Measurements from ENCODE around the gene HSPA12B.
"Not testable (repeated sequence)": the region's sequence is repeated elsewhere in the genome, so short reads cannot be mapped to it uniquely, and the experiment has no call there.

Gene HSPA12B

DNA sequence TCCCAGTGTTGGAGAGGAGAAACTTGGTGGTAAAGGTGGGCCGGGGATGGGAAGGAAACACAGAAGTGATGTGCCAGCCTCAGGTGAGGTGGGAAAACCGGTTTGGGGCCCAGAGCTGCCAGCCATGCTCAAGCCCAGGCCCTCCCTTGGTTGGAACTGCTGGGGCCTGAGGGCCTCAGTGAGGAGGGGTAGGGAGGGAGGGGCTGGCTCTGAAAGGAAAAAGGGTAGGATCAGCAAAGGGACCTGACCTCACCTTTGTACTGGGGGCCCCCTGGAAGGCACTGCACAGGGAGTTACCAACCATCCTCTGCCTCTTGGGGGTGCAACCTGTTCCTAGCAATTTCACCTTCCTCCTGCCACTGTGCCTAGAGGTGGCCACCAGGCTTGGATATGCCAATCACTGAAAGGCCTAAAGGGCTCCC, 50.6 kb downstream of the HSPA12B start:
- Histone ChIP-seq H3K4me3 (ENCODE audit: low read length) (no peak overlapping the region), H3K9me3 (ENCODE audit: control insufficient read depth, low read length) (no peaks in the 10 kb centered on the region), H3K36me3 (ENCODE audit: control insufficient read depth, insufficient read depth, low read length) (no peaks in the 10 kb centered on the region), H3K27me3 (ENCODE audit: control insufficient read depth, insufficient read depth, low read length) (peaks cover 17% of the 10 kb centered on the region), H3K9ac (ENCODE audit: low read length) (no peak overlapping the region), H3K4me1 (ENCODE audit: control insufficient read depth, insufficient read depth, low read length) (peaks cover 42% of the 10 kb centered on the region)

GRCh38 chr20:3783511-3784195, 51.2 kb downstream of the HSPA12B start:
- peaks cover 39% of the 10 kb centered on the region for H3K4me1 ChIP-seq (ENCODE audit: control insufficient read depth, insufficient read depth, low read length)
- no peaks in the 10 kb centered on the region for H3K36me3 ChIP-seq (ENCODE audit: control insufficient read depth, insufficient read depth, low read length)
- H3K9ac ChIP-seq (ENCODE audit: low read length) = no peak overlapping the region
- H3K27me3 ChIP-seq (ENCODE audit: control insufficient read depth, insufficient read depth, low read length) = peaks cover 11% of the 10 kb centered on the region
- no peaks in the 10 kb centered on the region for H3K9me3 ChIP-seq (ENCODE audit: control insufficient read depth, low read length)
- no peak overlapping the region for H3K4me3 ChIP-seq (ENCODE audit: low read length)

GRCh38 chr20:3784216-3784853, 51.9 kb downstream of the HSPA12B start:
- Histone ChIP-seq H3K4me1 (ENCODE audit: control insufficient read depth, insufficient read depth, low read length) (peaks cover 42% of the 10 kb centered on the region), H3K4me3 (ENCODE audit: low read length) (no peak overlapping the region), H3K9ac (ENCODE audit: low read length) (no peak overlapping the region)

GRCh38 chr20:3784863-3785239, 52.4 kb downstream of the HSPA12B start:
- Histone ChIP-seq H3K36me3 (ENCODE audit: control insufficient read depth, insufficient read depth, low read length) (no peaks in the 10 kb centered on the region), H3K9ac (ENCODE audit: low read length) (peak overlapping the region; percentile 51), H3K9me3 (ENCODE audit: control insufficient read depth, low read length) (no peaks in the 10 kb centered on the region), H3K4me1 (ENCODE audit: control insufficient read depth, insufficient read depth, low read length) (peaks cover 42% of the 10 kb centered on the region), H3K4me3 (ENCODE audit: low read length) (peak overlapping the region; percentile 6), H3K27me3 (ENCODE audit: control insufficient read depth, insufficient read depth, low read length) (no peaks in the 10 kb centered on the region)

More at GRCh38 chr20:3784216-3784853, 51.9 kb downstream of the HSPA12B start:
- no peaks in the 10 kb centered on the region for H3K36me3 ChIP-seq (ENCODE audit: control insufficient read depth, insufficient read depth, low read length)
- no peaks in the 10 kb centered on the region for H3K9me3 ChIP-seq (ENCODE audit: control insufficient read depth, low read length)
- H3K27me3 ChIP-seq (ENCODE audit: control insufficient read depth, insufficient read depth, low read length) = peaks cover 4% of the 10 kb centered on the region

- Histone ChIP-seq H3K36me3 (ENCODE audit: control insufficient read depth, insufficient read depth, low read length) (no peaks in the 10 kb centered on the region), H3K9me3 (ENCODE audit: control insufficient read depth, low read length) (no peaks in the 10 kb centered on the region), H3K4me3 (ENCODE audit: low read length) (peak overlapping the region; percentile 6), H3K4me1 (ENCODE audit: control insufficient read depth, insufficient read depth, low read length) (peaks cover 42% of the 10 kb centered on the region), H3K9ac (ENCODE audit: low read length) (peak overlapping the region; percentile 51), H3K27me3 (ENCODE audit: control insufficient read depth, insufficient read depth, low read length) (no peaks in the 10 kb centered on the region)
Measured at GRCh38 chr20:3785240-3786125, 53.0 kb downstream of the HSPA12B start.

DNA sequence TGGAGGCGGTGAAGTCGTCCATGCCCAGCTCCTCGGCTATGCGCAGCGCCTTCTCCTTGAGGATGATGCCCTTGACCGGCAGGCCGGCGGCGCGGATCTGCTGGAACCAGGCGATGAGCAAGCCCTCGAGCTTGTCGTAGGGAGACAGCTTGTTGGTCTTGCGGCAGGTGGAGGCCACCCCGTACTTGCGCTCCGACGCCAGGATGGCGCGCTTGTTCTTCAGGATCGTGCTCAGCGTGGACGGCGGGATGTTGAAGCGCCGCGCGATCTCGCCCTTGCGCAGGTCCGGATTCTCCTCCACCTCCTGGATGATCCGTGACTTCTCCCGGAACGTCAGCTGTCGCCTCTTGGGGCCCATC, 53.6 kb downstream of the HSPA12B start:
- Histone ChIP-seq H3K36me3 (ENCODE audit: control insufficient read depth, insufficient read depth, low read length) (no peaks in the 10 kb centered on the region), H3K27me3 (ENCODE audit: control insufficient read depth, insufficient read depth, low read length) (no peaks in the 10 kb centered on the region), H3K9ac (ENCODE audit: low read length) (peak overlapping the region; percentile 51), H3K4me1 (ENCODE audit: control insufficient read depth, insufficient read depth, low read length) (peaks cover 42% of the 10 kb centered on the region), H3K9me3 (ENCODE audit: control insufficient read depth, low read length) (no peaks in the 10 kb centered on the region), H3K4me3 (ENCODE audit: low read length) (peak overlapping the region; percentile 6)

DNA sequence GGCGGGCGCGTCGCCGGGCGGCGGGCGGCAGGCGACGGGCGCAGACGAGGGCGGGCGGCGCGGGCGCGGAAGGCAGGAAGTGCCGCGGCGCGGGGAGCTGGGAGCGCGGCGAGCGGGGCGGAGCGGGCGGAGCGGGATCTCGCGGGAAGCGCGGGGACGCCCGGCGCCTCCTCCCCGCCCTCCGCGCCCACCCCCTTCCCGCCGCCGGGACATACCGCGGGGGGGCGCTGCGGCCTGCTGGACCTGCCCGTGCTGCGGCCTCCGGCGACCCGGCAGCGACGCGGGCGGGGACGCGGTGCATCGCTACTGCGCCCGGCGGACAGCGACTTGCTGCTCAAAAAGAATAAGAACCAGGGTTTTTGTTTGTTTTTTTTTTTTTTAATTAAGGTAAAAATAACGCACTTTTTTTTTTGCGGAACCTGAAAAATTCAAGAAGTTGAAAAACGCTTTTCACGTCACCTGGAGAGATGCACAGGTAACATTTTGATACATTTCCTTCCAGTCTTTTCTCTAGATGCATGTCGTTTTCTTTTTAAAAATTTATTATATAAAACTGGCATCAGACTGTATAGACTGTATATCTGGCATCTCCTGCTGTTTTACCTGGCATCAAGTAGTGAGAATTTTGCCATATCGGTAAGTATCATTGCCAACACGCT, 54.3 kb downstream of the HSPA12B start, which contains the start of gene CENPB:
Gene CENPB (minus strand): TSS at position 76 of the 659 bp plus-strand sequence. CDS start 257 bp downstream, outside the sequence.
- H3K9ac ChIP-seq (ENCODE audit: low read length) = peak within 1 kb of the TSS; percentile 51
- H3K4me1 ChIP-seq (ENCODE audit: control insufficient read depth, insufficient read depth, low read length) = peaks cover 38% of the 10 kb centered on the region
- no peaks in the 10 kb centered on the region for H3K27me3 ChIP-seq (ENCODE audit: control insufficient read depth, insufficient read depth, low read length)
- no peaks in the 10 kb centered on the region for H3K9me3 ChIP-seq (ENCODE audit: control insufficient read depth, low read length)
- peak within 1 kb of the TSS; percentile 6 for H3K4me3 ChIP-seq (ENCODE audit: low read length)
- H3K36me3 ChIP-seq (ENCODE audit: control insufficient read depth, insufficient read depth, low read length) = no peaks in the 10 kb centered on the region

DNA sequence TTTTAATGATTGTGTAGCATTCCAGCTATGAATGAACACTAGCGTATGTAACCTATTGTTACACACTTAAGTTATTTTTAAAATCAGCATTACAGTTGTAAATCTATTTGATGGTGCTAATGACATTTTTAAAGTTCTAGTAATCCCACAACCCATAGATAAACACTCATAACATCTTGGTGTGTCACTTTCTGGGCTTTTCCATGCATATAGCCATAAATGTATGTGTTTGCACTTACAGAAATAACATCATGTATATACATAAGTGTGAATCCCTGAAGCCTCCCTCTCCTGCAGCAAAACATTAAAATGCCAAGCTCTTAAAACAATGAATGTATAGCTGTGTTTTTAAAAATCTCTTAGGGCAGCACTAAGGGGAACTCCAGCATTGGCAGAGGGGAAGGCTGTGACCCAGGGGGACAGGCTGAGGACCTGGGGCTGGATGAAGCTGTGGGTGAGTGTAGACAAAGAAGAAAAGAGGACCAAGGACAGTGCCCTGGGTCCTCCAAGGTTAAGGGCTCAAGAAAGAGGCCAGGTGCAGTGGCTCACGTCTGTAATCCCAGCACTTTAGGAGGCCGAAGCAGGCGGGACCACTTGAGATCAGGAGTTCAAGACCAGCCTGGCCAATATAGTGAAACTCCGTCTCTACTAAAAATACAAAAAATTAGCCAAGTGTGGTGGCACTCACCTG, 55.0 kb downstream of the HSPA12B start:
- Histone ChIP-seq H3K9me3 (ENCODE audit: control insufficient read depth, low read length) (no peaks in the 10 kb centered on the region), H3K9ac (ENCODE audit: low read length) (peak overlapping the region; percentile 33), H3K36me3 (ENCODE audit: control insufficient read depth, insufficient read depth, low read length) (no peaks in the 10 kb centered on the region), H3K27me3 (ENCODE audit: control insufficient read depth, insufficient read depth, low read length) (no peaks in the 10 kb centered on the region), H3K4me1 (ENCODE audit: control insufficient read depth, insufficient read depth, low read length) (peaks cover 38% of the 10 kb centered on the region), H3K4me3 (ENCODE audit: low read length) (no peak overlapping the region)

- H3K9ac ChIP-seq (ENCODE audit: low read length) = no peak overlapping the region
- no peaks in the 10 kb centered on the region for H3K27me3 ChIP-seq (ENCODE audit: control insufficient read depth, insufficient read depth, low read length)
- H3K36me3 ChIP-seq (ENCODE audit: control insufficient read depth, insufficient read depth, low read length) = no peaks in the 10 kb centered on the region
- peaks cover 31% of the 10 kb centered on the region for H3K4me1 ChIP-seq (ENCODE audit: control insufficient read depth, insufficient read depth, low read length)
- no peaks in the 10 kb centered on the region for H3K9me3 ChIP-seq (ENCODE audit: control insufficient read depth, low read length)
- no peak overlapping the region for H3K4me3 ChIP-seq (ENCODE audit: low read length)
Measured at GRCh38 chr20:3788685-3789155, 56.2 kb downstream of the HSPA12B start.

DNA sequence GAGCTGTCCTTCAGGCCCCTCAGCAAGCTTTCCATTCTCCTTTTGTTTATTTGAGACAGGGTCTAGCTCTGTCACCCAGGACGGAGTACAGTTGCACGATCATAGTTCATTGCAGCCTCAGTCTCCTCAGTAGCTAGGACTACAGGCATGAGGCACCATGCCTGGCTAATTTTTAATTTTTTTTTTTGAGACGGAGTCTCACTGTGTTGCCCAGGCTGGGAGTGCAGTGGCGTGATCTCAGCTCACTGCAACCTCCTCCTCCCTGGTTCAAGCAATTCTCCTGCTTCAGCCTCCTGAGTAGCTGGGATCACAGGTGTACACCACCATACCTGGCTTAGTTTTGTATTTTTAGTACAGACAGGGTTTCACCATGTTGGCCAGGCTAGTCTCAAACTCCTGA, 56.7 kb downstream of the HSPA12B start:
- H3K4me3 ChIP-seq (ENCODE audit: low read length); H3K27me3 ChIP-seq (ENCODE audit: control insufficient read depth, insufficient read depth, low read length); H3K9me3 ChIP-seq (ENCODE audit: control insufficient read depth, low read length); H3K36me3 ChIP-seq (ENCODE audit: control insufficient read depth, insufficient read depth, low read length); H3K9ac ChIP-seq (ENCODE audit: low read length): not testable (repeated sequence)
- H3K4me1 ChIP-seq (ENCODE audit: control insufficient read depth, insufficient read depth, low read length) = peaks cover 28% of the 10 kb centered on the region

GRCh38 chr20:3794168-3794567, 61.7 kb downstream of the HSPA12B start:
- H3K9me3 ChIP-seq (ENCODE audit: control insufficient read depth, low read length); H3K27me3 ChIP-seq (ENCODE audit: control insufficient read depth, insufficient read depth, low read length); H3K4me3 ChIP-seq (ENCODE audit: low read length); H3K36me3 ChIP-seq (ENCODE audit: control insufficient read depth, insufficient read depth, low read length); H3K9ac ChIP-seq (ENCODE audit: low read length): not testable (repeated sequence)
- peaks cover 28% of the 10 kb centered on the region for H3K4me1 ChIP-seq (ENCODE audit: control insufficient read depth, insufficient read depth, low read length)

Data from mucosa of stomach (tissue), 1 donor.